Activated CD4-positive, CD25-positive, alpha-beta regulatory T cell treated with anti-CD3 and anti-CD28 coated beads, Interleukin-2, amount 50 U/mL, for 16 hours (primary cell): Measurements from ENCODE around the gene PRSS56.

Experiments used
- DNase-seq: peaks from one replicate; pipeline ENCODE4 v3.0.0-alpha.2; 2020; ENCODE audit warnings: low read depth, low spot score

PRSS56 gene

GRCh38 chr2:232573042-232573441 is 52.9 kb downstream of the PRSS56 start:
- no peak for DNase-seq

DNA sequence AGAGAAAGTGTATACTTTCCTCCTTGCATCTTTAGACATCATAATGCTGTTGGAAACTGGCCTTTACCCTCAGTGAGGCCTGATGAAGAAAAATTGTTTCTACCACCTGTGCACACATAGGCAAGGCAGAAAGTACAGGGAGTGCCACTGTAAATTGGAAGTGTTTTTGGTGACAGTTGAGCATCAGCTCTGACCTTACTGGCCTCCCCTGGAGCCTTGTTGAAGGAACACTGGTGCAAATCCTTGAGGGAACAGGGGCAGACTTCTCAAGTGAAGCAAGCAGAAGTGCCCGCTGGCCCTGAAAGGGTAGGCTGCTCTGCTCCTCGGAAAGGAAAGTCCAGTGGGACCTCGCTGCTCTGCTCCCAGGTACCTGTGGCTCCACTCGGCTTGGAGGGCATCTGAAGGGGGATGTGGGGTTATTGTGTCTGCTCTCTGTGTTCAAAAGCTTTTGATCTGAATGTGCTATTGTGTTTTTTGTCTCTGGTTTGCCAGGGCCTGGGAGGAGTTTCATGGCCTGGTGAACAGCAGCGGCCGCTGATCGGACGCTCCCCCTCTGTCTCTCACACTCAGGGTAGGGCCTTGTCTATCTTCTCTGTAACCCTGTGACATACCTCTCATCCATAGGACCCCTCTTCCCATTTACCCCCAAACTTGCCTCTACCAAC is 53.7 kb downstream of the PRSS56 start:
- DNase-seq = no peak

- no peak for DNase-seq
These were observed 54.7 kb downstream of the PRSS56 start for GRCh38 chr2:232574674-232575403.
